Upper lobe of left lung (tissue), 6 donors: ENCODE measurements around the gene FUT8. TPM values are rescaled to one million over a fixed set of nuclear protein-coding genes. Genes with fewer than 3 reads are reported as not detected.
"Not testable (repeated sequence)": the region's sequence is repeated elsewhere in the genome, so short reads cannot be mapped to it uniquely, and the experiment has no call there.

Experiments
- ATAC-seq, 2 donors: fragments of 200-7000 bp; cut with Tn5 transposase; one replicate each; pipeline ENCODE4 v1.9.1; 2022; ENCODE audit warnings: mild to moderate bottlenecking in 2 of 2, moderate library complexity in 2 of 2; ENCODE audit not compliant: low FRiP score in 2 of 2
- DNase-seq, 2 donors: peaks; one replicate each; pipeline ENCODE4 v3.0.0-alpha.2; 2019 to 2020
- H3K27ac ChIP-seq, 4 donors: fragments of 200-600 bp; sonication (generic); one replicate each; pipeline ENCODE4 v1.5.1; 2016 to 2019
- H3K27me3 ChIP-seq, 4 donors: fragments of 200-600 bp; sonication (generic); one replicate each; pipeline ENCODE4 v1.5.1; 2017 to 2019
- H3K36me3 ChIP-seq, 4 donors: fragments of 200-600 bp; sonication (generic); one replicate each; pipeline ENCODE4 v1.5.1; 2016 to 2019
- H3K4me1 ChIP-seq, 4 donors: fragments of 200-600 bp; sonication (generic); one replicate each; pipeline ENCODE4 v1.5.1; 2018 to 2019
- H3K4me3 ChIP-seq, 4 donors: fragments of 200-600 bp; sonication (generic); one replicate each; pipeline ENCODE4 v1.5.1; 2017 to 2019; ENCODE audit warnings: mild to moderate bottlenecking in 2 of 4, moderate library complexity in 1 of 4
- H3K9me3 ChIP-seq, 4 donors: fragments of 200-600 bp; sonication (generic); one replicate each; pipeline ENCODE4 v1.5.1; 2018 to 2019
- CTCF ChIP-seq, 6 experiments: fragments of 450-650 bp in 4 of 6; fragments of 200-600 bp in 2 of 6; sonication (generic) in 2 of 6; IDR thresholded peaks; one replicate each; pipeline ENCODE4 v1.5.1; 2016 to 2019; ENCODE audit warnings: antibody characterized with exemption in 6 of 6
- EP300 ChIP-seq, 4 donors: sonication (generic); formaldehyde crosslinking; IDR thresholded peaks; one replicate each; pipeline ENCODE4 v1.5.1; 2017; ENCODE audit warnings: antibody characterized with exemption in 4 of 4, control low read depth in 2 of 4
- POLR2A ChIP-seq, 4 donors: fragments of 450-650 bp; IDR thresholded peaks; one replicate each; pipeline ENCODE4 v1.5.1; 2016 to 2017; ENCODE audit warnings: antibody characterized with exemption in 4 of 4, mild to moderate bottlenecking in 2 of 4
- POLR2AphosphoS5 ChIP-seq, 2 donors: sonication (generic); formaldehyde crosslinking; IDR thresholded peaks; one replicate each; pipeline ENCODE4 v1.5.1; 2017; ENCODE audit warnings: antibody characterized with exemption in 2 of 2
- WGBS, 2 donors: methylation state at CpG; one replicate each; pipeline ENCODE4 v1.1.5; 2017 to 2018; 5-methylcytosine and 5-hydroxymethylcytosine counted together
- total RNA-seq, 6 donors: library from RNA; depleted of rRNA in 4 of 6; stranded (reverse); fragments of >200 nt in 4 of 6; gene quantifications; one replicate each; pipeline versions ENCODE4 v1.1.0 to v1.2.1, GENCODE V29; 2016 to 2021
- donor health status: DM: no; HTN: no; CAD: no; lungs with moderate emphysema.
- donor health status: DM: no; HTN: yes; CAD: no; lungs with severe emphysema.

Gene FUT8
- total RNA-seq, 6 donors from 2014 or later: 17.3 to 38.8 (median 29.1) TPM

DNA sequence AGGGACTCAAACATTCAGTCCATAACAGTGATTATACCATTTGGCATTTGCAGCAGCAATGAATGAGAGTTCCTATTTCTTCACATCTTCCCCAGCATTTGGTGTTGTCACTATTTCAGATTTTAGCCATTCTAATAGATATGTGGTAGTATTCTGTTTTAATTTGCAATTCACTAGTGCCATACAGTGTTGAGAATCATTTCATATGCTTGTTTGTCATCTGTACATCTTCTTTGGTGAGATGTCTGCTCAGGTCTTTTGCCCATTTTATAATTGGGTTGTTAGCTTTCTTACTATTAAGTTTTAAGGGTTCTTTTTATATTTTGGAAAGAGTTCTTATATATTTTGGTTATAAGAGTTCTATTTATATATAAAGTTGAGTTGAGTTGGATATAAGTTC, 276.5 kb downstream of the FUT8 start:
- TF ChIP-seq EP300 (IDR thresholded peaks at IDR 0.05) (no peak), POLR2A (IDR thresholded peaks at IDR 0.05) (no peak), CTCF (IDR thresholded peaks at IDR 0.05) (no peak), POLR2AphosphoS5 (IDR thresholded peaks at IDR 0.05) (no peak)
- Histone ChIP-seq H3K27ac (no peak overlapping the region), H3K4me3 (no peak overlapping the region), H3K36me3 (no peaks in the 10 kb centered on the region), H3K9me3 (peaks cover 0 to 3% (median 0%) of the 10 kb centered on the region in 4 donors), H3K27me3 (no peaks in the 10 kb centered on the region), H3K4me1 (no peaks in the 10 kb centered on the region)
- no peak for DNase-seq
- ATAC-seq: no peak

DNA sequence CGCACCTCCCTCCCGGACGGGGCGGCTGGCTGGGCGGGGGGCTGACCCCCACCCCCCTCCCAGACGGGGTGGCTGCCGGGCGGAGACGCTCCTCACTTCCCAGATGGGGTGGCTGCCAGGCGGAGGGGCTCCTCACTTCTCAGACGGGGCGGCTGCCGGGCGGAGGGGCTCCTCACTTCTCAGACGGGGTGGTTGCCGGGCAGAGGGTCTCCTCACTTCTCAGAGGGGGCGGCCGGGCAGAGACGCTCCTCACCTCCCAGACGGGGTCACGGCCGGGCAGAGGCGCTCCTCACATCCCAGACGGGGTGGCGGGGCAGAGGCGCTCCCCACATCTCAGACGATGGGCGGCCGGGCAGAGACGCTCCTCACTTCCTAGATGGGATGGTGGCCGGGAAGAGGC, 280.0 kb downstream of the FUT8 start:
- no CpG with 5 or more reads among the region's 31 CpGs for WGBS, 2 donors
- DNase-seq: peak in 1 of 2 donors; percentile 51

GRCh38 chr14:65696801-65697200, 284.3 kb downstream of the FUT8 start:
- 94 to 95% methylated on average over 1 of the region's 1 CpG for WGBS, 2 donors
- Histone ChIP-seq H3K27me3 (no peaks in the 10 kb centered on the region), H3K27ac (no peak overlapping the region), H3K4me1 (no peaks in the 10 kb centered on the region), H3K9me3 (peaks cover 0 to 3% (median 0%) of the 10 kb centered on the region in 4 donors), H3K4me3 (no peak overlapping the region), H3K36me3 (no peaks in the 10 kb centered on the region)
- TF ChIP-seq EP300 (IDR thresholded peaks at IDR 0.05) (no peak), POLR2AphosphoS5 (IDR thresholded peaks at IDR 0.05) (no peak), POLR2A (IDR thresholded peaks at IDR 0.05) (no peak), CTCF (IDR thresholded peaks at IDR 0.05) (no peak)
- ATAC-seq (no peak), DNase-seq (no peak)

More for the DNA sequence above, 280.0 kb downstream of the FUT8 start:
- not testable (repeated sequence) for H3K4me3 ChIP-seq, H3K27ac ChIP-seq, ATAC-seq, H3K27me3 ChIP-seq, H3K4me1 ChIP-seq, H3K36me3 ChIP-seq, H3K9me3 ChIP-seq

- Histone ChIP-seq H3K27me3 (no peaks in the 10 kb centered on the region), H3K36me3 (no peaks in the 10 kb centered on the region), H3K4me1 (no peaks in the 10 kb centered on the region), H3K27ac (no peak overlapping the region), H3K9me3 (peaks cover 0 to 5% (median 0%) of the 10 kb centered on the region in 4 donors), H3K4me3 (no peak overlapping the region)
- 64 to 74% methylated on average over 3 of the region's 3 CpGs for WGBS, 2 donors
- ATAC-seq (no peak), DNase-seq (no peak)
- TF ChIP-seq EP300 (IDR thresholded peaks at IDR 0.05) (no peak), CTCF (IDR thresholded peaks at IDR 0.05) (no peak), POLR2AphosphoS5 (IDR thresholded peaks at IDR 0.05) (no peak), POLR2A (IDR thresholded peaks at IDR 0.05) (no peak)
These were observed 291.0 kb downstream of the FUT8 start for GRCh38 chr14:65703521-65703920.

GRCh38 chr14:65703996-65704395, 291.5 kb downstream of the FUT8 start:
- Histone ChIP-seq H3K4me3 (no peak overlapping the region), H3K9me3 (peaks cover 0 to 5% (median 0%) of the 10 kb centered on the region in 4 donors), H3K27ac (no peak overlapping the region), H3K36me3 (no peaks in the 10 kb centered on the region), H3K27me3 (no peaks in the 10 kb centered on the region), H3K4me1 (no peaks in the 10 kb centered on the region)
- ATAC-seq (no peak), DNase-seq (no peak)
- TF ChIP-seq CTCF (IDR thresholded peaks at IDR 0.05): no peak
- no peak for TF ChIP-seq POLR2A (IDR thresholded peaks at IDR 0.05)
- no peak for TF ChIP-seq POLR2AphosphoS5 (IDR thresholded peaks at IDR 0.05)
- no peak for TF ChIP-seq EP300 (IDR thresholded peaks at IDR 0.05)
- WGBS, 2 donors: 70% methylated on average over 4 of the region's 4 CpGs
